ENCODE results near the gene ELOB. TPM values are rescaled to one million over a fixed set of nuclear protein-coding genes. Genes with fewer than 3 reads are reported as not detected.
A peak's percentile ranks its signal among the peaks of the same experiment; 100 is the strongest.

ELOB gene
- total and polyA plus RNA-seq, 2 experiments from 2014 or later = 180 to 606 TPM

DNA sequence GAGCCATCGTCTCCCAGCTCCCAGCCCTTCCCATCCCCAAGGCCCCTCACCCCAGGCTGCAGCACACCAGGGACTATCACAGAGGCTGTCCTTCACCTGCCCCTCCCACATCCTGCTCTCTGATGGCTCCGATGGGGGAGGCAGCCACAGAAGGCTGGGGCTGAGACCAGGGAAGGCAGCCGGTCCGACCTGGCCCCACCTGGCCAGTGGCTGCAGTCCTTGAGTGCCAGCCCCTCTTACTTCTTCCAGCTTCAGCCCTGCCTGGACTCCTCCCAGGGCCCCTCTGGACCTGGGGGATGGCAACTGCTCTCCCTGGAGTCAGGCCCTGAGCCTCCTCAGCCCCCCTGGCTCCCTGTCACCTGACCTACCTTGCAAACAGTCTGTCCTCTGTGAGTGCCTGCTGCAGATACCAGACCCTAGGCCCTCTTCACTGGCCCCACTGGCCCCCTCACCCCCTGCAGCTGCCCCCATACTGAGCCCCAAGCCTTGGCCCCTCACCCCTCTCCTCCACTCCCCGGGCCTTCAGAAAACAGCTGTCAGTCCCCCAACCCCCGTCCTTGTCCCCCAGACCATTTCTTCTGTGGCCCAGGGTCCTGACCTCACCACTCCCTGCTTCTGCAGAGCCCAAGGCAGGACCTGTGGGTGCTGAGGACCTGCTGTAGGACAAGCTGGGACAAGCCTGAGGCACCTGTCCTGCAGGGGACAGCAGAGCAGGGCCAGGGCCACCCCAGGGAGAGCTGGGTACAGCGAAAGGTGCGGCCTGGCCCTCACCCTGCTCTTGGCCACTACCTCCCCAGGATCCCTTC lies 37.3 kb downstream of the ELOB start:
- Histone ChIP-seq H3K36me3 (no peaks in the 10 kb centered on the region), H3K9me3 (ENCODE audit: low read depth) (no peaks in the 10 kb centered on the region), H3K27ac (peak overlapping the region; percentile 79), H3K27me3 (no peaks in the 10 kb centered on the region), H3K4me1 (ENCODE audit: low read depth) (peaks cover 19% of the 10 kb centered on the region), H3K4me3 (no peak overlapping the region)
- TF ChIP-seq, protein P1, sequence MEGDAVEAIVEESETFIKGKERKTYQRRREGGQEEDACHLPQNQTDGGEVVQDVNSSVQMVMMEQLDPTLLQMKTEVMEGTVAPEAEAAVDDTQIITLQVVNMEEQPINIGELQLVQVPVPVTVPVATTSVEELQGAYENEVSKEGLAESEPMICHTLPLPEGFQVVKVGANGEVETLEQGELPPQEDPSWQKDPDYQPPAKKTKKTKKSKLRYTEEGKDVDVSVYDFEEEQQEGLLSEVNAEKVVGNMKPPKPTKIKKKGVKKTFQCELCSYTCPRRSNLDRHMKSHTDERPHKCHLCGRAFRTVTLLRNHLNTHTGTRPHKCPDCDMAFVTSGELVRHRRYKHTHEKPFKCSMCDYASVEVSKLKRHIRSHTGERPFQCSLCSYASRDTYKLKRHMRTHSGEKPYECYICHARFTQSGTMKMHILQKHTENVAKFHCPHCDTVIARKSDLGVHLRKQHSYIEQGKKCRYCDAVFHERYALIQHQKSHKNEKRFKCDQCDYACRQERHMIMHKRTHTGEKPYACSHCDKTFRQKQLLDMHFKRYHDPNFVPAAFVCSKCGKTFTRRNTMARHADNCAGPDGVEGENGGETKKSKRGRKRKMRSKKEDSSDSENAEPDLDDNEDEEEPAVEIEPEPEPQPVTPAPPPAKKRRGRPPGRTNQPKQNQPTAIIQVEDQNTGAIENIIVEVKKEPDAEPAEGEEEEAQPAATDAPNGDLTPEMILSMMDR (IDR thresholded peaks at IDR 0.05; ENCODE audit: low read depth, low read length) = no peak
- no peak for DNase-seq (ENCODE audit: low read depth in 1 of 2, low spot score in 1 of 2)

DNA sequence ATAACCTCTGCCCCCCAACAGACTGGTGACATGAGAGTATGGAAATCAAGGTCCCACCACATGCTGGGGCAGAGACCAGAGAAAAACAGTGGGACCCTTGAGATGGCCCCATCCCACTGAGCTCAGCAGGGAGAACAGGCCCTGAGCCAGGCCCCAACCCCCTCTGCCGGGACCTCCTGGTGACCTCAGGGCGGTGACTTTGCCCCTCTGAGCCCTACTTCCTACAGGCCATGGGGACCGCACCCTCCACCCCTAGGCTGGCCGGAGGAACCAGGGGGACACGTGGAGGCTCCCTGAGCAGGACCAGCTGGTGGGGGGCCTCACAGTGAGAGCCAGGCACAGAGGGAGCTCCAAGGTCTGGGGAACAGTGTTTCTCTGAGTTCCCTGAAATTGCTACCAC lies 38.5 kb downstream of the ELOB start:
- H3K4me3 ChIP-seq = no peak overlapping the region
- DNase-seq (ENCODE audit: low read depth in 1 of 2, low spot score in 1 of 2) = no peak
- H3K9me3 ChIP-seq (ENCODE audit: low read depth) = no peaks in the 10 kb centered on the region
- H3K4me1 ChIP-seq (ENCODE audit: low read depth) = peaks cover 19% of the 10 kb centered on the region
- no peaks in the 10 kb centered on the region for H3K36me3 ChIP-seq
- no peaks in the 10 kb centered on the region for H3K27me3 ChIP-seq
- peak overlapping the region; percentile 79 for H3K27ac ChIP-seq
- TF ChIP-seq, protein P1 (IDR thresholded peaks at IDR 0.05; ENCODE audit: low read depth, low read length) = no peak

DNA sequence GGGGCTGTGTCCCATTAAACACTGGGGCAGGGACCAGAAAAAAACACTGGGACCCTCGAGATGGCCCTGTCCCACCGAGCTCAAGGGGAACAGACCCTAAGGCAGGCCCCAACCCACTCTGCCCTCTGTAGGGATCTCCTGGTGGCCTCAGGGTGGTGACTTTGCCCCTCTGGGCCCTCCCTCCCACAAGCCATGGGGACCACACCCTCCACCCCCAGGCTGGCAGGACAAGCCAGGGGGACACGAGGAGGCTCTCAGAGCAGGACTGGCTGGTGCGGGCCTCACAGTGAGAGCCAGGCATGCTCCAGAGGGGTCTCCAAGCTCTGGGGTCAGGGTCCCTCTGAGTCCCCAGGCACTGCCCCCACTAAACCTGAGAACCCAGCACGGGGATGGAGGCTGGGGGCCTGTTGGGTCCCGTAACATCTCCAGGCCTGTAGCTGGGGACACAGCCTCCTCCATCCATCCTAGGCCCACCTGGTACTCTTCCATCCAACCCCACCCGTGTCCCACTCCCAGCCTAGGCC lies 39.1 kb downstream of the ELOB start:
- Histone ChIP-seq H3K4me1 (ENCODE audit: low read depth) (peaks cover 19% of the 10 kb centered on the region), H3K27me3 (no peaks in the 10 kb centered on the region), H3K9me3 (ENCODE audit: low read depth) (no peaks in the 10 kb centered on the region), H3K4me3 (no peak overlapping the region), H3K36me3 (no peaks in the 10 kb centered on the region), H3K27ac (no peak overlapping the region)
- DNase-seq (ENCODE audit: low read depth in 1 of 2, low spot score in 1 of 2) = no peak
- TF ChIP-seq, protein P1 (IDR thresholded peaks at IDR 0.05; ENCODE audit: low read depth, low read length) = no peak

DNA sequence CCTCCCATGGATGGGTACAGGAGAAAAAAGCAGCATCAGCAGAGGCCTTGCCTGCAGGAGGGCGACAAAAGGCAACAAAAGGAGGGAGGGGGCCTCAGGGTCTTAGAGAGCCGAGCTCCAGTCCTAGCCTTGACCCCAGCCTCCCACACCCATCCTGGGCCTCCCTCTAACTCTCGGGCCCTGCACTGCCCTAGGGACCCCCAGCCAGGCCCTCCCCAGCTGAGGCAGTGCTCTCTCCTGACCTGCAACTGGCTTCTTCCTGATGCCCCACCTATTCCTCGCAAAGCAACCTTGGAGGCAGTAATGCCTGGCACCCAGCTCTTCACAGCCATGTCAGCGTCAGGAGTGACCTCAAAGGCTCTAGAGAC lies 39.9 kb downstream of the ELOB start:
- H3K4me3 ChIP-seq = no peak overlapping the region
- no peak for DNase-seq (ENCODE audit: low read depth in 1 of 2, low spot score in 1 of 2)
- TF ChIP-seq, protein P1 (IDR thresholded peaks at IDR 0.05; ENCODE audit: low read depth, low read length) = no peak
- no peaks in the 10 kb centered on the region for H3K27me3 ChIP-seq
- no peaks in the 10 kb centered on the region for H3K9me3 ChIP-seq (ENCODE audit: low read depth)
- H3K27ac ChIP-seq = no peak overlapping the region
- H3K4me1 ChIP-seq (ENCODE audit: low read depth) = peaks cover 19% of the 10 kb centered on the region
- H3K36me3 ChIP-seq = no peaks in the 10 kb centered on the region

DNA sequence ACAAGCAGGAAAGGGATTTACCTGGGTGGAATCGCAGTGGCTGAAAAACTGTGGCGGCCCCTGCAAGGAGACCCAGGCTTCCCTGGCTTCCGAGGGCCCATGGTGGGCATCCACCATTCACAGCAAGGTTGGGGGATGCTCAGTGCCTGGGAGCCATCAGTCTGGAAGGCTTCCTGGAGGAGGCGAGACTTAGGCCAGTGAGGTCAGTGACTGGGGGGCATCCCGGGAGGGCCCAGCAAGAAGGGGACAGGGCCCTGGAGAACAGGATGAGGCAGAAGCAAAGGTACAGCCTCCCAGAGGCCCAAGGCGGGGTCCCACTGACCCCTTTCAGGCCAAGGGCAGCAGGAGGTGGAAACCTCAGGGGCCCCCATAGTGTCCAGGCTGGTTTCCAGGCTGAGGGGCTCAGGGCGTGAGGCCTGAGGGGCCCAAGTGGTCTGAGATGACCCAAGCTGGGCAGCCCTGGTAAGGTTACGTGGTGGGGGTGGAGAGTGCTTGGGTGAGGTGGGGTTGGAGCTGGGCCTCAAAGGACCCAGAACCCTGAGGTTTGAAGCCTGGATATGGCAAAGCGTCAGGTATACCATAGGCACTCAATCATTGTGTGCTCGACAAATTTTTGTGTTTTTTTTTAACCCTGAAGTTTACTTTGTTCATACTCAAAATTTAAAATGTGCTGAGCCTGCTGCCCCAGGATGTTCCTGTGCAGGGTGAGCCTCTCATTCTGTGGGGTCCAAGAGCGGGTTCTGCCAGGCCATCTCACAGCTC lies 40.4 kb downstream of the ELOB start:
- no peaks in the 10 kb centered on the region for H3K9me3 ChIP-seq (ENCODE audit: low read depth)
- no peaks in the 10 kb centered on the region for H3K27me3 ChIP-seq
- no peak overlapping the region for H3K4me3 ChIP-seq
- H3K4me1 ChIP-seq (ENCODE audit: low read depth) = peaks cover 19% of the 10 kb centered on the region
- H3K27ac ChIP-seq = no peak overlapping the region
- H3K36me3 ChIP-seq = no peaks in the 10 kb centered on the region
- TF ChIP-seq, protein P1 (IDR thresholded peaks at IDR 0.05; ENCODE audit: low read depth, low read length) = no peak
- DNase-seq (ENCODE audit: low read depth in 1 of 2, low spot score in 1 of 2) = no peak

Data from cardiac muscle cell (in vitro differentiated cells and primary cell).